NB4 (cell line): ENCODE measurements around the gene DENND1B.

Experiments
- POLR2A ChIP-seq: IDR thresholded peaks from 2 replicates; pipeline ENCODE4 v1.6.1; 2011; ENCODE audit warnings: mild to moderate bottlenecking; ENCODE audit not compliant: insufficient read length; ENCODE audit errors: extremely low read depth
- TF ChIP-seq, protein P1 (sequence below): IDR thresholded peaks from one replicate; pipeline ENCODE4 v1.5.1; 2012; ENCODE audit warnings: low read depth, low read length
- TF ChIP-seq, protein P2 (sequence below): IDR thresholded peaks from 2 replicates; pipeline ENCODE4 v1.6.1; 2011; ENCODE audit warnings: low read depth, low read length

DNA sequence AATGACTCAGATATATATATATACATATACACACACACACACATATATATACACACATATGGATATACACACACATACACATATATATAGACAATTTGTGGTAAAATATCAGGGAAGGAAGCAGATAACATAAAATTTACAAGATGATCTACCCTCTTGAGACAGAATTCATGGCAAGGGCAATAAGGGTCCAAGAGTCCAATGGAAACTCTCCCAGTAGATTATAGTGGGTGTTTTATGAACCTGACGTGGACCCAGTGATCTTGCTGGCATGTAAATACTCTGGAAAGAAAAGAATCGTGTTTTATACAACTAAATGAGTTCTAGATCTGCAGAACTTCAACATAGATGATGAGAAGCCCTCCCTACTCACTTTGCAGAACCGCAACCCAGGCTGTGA, 49.3 kb downstream of the DENND1B start:
- TF ChIP-seq, protein P1, sequence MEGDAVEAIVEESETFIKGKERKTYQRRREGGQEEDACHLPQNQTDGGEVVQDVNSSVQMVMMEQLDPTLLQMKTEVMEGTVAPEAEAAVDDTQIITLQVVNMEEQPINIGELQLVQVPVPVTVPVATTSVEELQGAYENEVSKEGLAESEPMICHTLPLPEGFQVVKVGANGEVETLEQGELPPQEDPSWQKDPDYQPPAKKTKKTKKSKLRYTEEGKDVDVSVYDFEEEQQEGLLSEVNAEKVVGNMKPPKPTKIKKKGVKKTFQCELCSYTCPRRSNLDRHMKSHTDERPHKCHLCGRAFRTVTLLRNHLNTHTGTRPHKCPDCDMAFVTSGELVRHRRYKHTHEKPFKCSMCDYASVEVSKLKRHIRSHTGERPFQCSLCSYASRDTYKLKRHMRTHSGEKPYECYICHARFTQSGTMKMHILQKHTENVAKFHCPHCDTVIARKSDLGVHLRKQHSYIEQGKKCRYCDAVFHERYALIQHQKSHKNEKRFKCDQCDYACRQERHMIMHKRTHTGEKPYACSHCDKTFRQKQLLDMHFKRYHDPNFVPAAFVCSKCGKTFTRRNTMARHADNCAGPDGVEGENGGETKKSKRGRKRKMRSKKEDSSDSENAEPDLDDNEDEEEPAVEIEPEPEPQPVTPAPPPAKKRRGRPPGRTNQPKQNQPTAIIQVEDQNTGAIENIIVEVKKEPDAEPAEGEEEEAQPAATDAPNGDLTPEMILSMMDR = no peak
- TF ChIP-seq, protein P2, sequence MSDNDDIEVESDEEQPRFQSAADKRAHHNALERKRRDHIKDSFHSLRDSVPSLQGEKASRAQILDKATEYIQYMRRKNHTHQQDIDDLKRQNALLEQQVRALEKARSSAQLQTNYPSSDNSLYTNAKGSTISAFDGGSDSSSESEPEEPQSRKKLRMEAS = no peak
- TF ChIP-seq POLR2A = no peak
